ENCODE measurements around the gene AATK. TPM values are rescaled to one million over a fixed set of nuclear protein-coding genes. Genes with fewer than 3 reads are reported as not detected.

Gene AATK
- total and polyA plus RNA-seq, 2 donors (not counting 3 experiments of a cell fraction or from before 2014, with no cell fraction given): 0.69 to 1.00 TPM

DNA sequence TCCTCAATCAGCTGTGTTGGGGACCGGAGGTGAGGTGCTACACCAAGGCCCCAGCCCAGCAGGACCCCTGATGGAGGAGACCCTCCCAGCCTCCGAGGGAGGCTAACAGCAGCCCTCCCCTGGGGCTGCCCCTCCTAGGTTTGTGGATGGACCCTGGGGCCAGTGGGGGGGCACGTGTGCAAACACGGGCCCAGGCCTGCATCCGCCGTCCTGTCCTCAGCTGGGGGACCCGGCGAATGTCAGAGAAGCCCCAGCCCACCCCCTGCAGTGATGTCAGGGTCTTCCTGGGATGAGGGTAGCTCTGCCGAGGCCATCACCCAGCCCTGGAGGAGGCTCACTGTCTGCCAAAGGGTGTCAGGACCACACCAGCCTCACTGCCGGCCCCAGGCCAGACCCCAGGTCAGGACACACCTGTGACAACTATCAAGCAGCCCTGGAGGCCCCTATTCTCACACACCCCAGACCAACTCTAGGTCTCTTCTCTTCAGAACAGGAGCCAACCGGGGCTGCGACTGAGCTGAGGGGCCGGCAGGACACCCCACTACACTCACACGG lies 30.0 kb upstream of the AATK start:
- Histone ChIP-seq H3K4me2 (ENCODE audit: insufficient read depth, low read length) (no peak overlapping the region), H3K9ac (replicated peaks; ENCODE audit: extremely low read depth, insufficient read depth, low read length) (no peak overlapping the region), H4K20me1 (replicated peaks; ENCODE audit: control insufficient read depth, extremely low read depth, insufficient read depth, low read length) (no peaks in the 10 kb centered on the region), H3K4me3 (replicated peaks in 1 of 3; ENCODE audit: insufficient read depth in 1 of 3, low read depth in 1 of 3, low read length in 3 of 3) (no peak overlapping the region), H2AFZ (ENCODE audit: low read depth, low read length) (no peak overlapping the region), H3K79me2 (ENCODE audit: control insufficient read depth, insufficient read depth, low read length) (no peaks in the 10 kb centered on the region), H3K27me3 (ENCODE audit: control insufficient read depth in 2 of 2, insufficient read depth in 2 of 2, low read length in 2 of 2) (no peaks in the 10 kb centered on the region), H3K27ac (ENCODE audit: insufficient read depth, low read depth, low read length) (no peak overlapping the region), H3K9me1 (replicated peaks; ENCODE audit: control insufficient read depth, extremely low read depth, insufficient read depth, low read length) (no peaks in the 10 kb centered on the region), H3K4me1 (ENCODE audit: control insufficient read depth, extremely low read depth, insufficient read depth, low read length) (no peaks in the 10 kb centered on the region), H3K9me3 (replicated peaks; ENCODE audit: control insufficient read depth, insufficient read depth, low read length) (no peaks in the 10 kb centered on the region), H3K36me3 (ENCODE audit: control insufficient read depth in 2 of 2, extremely low read depth in 1 of 2, insufficient read depth in 2 of 2, low read length in 2 of 2) (peaks cover 0 to 5% of the 10 kb centered on the region in 2 experiments)
- intact Hi-C loops (cut with micrococcal nuclease): no loop called here
- CTCF ChIA-PET: interaction anchor here (1.5 kb wide), 1 partner anchor 16 kb away, joined by 3 read pairs; no protein-coding TSS in a partner anchor
- no peak for DNase-seq (ENCODE audit: low read depth, low spot score)
- BruUV-seq (replicated peaks): no TSS peak
- TF ChIP-seq, protein P1, sequence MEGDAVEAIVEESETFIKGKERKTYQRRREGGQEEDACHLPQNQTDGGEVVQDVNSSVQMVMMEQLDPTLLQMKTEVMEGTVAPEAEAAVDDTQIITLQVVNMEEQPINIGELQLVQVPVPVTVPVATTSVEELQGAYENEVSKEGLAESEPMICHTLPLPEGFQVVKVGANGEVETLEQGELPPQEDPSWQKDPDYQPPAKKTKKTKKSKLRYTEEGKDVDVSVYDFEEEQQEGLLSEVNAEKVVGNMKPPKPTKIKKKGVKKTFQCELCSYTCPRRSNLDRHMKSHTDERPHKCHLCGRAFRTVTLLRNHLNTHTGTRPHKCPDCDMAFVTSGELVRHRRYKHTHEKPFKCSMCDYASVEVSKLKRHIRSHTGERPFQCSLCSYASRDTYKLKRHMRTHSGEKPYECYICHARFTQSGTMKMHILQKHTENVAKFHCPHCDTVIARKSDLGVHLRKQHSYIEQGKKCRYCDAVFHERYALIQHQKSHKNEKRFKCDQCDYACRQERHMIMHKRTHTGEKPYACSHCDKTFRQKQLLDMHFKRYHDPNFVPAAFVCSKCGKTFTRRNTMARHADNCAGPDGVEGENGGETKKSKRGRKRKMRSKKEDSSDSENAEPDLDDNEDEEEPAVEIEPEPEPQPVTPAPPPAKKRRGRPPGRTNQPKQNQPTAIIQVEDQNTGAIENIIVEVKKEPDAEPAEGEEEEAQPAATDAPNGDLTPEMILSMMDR (IDR thresholded peaks at IDR 0.05; ENCODE audit: extremely low read depth in 1 of 2, insufficient read depth in 1 of 2, low read depth in 1 of 2, low read length in 2 of 2): no peak
- no peak for TF ChIP-seq POLR2A (IDR thresholded peaks at IDR 0.05; ENCODE audit: low read depth, low read length)
- TF ChIP-seq FOS (IDR thresholded peaks at IDR 0.05; ENCODE audit: borderline replicate concordance, insufficient read depth, low read length): no peak
- no peak for TF ChIP-seq GATA2 (IDR thresholded peaks at IDR 0.05; ENCODE audit: insufficient read depth, insufficient read length, low read depth, low read length)
- no peak for TF ChIP-seq JUN (IDR thresholded peaks at IDR 0.05; ENCODE audit: borderline replicate concordance, insufficient read depth, insufficient read length, low read depth)
- no peak for TF ChIP-seq MAX (IDR thresholded peaks at IDR 0.05; ENCODE audit: insufficient read depth, insufficient read length)
- no peak for TF ChIP-seq MYC (IDR thresholded peaks at IDR 0.05; ENCODE audit: low read depth, low read length)
- no peak for TF ChIP-seq POLR2AphosphoS5 (IDR thresholded peaks at IDR 0.05; ENCODE audit: insufficient read depth, low read depth, low read length)
- no peak for TF ChIP-seq EZH2 (IDR thresholded peaks at IDR 0.05; ENCODE audit: borderline replicate concordance, low read depth, low read length, severe bottlenecking)
- FAIRE-seq: no peak
- POLR2A ChIA-PET: no interaction called here
- dilution Hi-C loops (cut with MboI; ENCODE audit: extremely low pct_ligation_motif_present, low sequenced_read_pairs): no loop called here

All from endothelial cell of umbilical vein (primary cell).